ENCODE data around the gene VSTM2A. TPM values are rescaled to one million over a fixed set of nuclear protein-coding genes. Genes with fewer than 3 reads are reported as not detected.

VSTM2A gene
- not detected in 2 replicates for total RNA-seq

GRCh38 chr7:54541669-54542625, at the start of gene VSTM2A:
VSTM2A (plus strand) TSS chr7:54542375; CDS start chr7:54542731, 356 bp downstream.

Other genes starting within 250 kb of the VSTM2A start
- 122 and 234 TPM in 2 replicates for gene SEC61G, start 216.8 kb downstream of the VSTM2A start, total RNA-seq